HEK293 (cell line): ENCODE data around the gene SCAMP3.
A peak's percentile ranks its signal among the peaks of the same experiment; 100 is the strongest.

Experiments
- CTCF ChIA-PET: fragments of 350-600 bp; formaldehyde crosslinking; extraction: SDS; loops from one replicate; lab custom pipeline; 2021; ENCODE audit warnings: antibody characterized with exemption; lab: Yijun Ruan, JAX
- POLR2A ChIA-PET: fragments of 300-600 bp; formaldehyde crosslinking; extraction: SDS; loops from one replicate; lab custom pipeline; 2020; ENCODE audit warnings: antibody characterized with exemption, inconsistent platforms; lab: Yijun Ruan, JAX
- H3K27ac ChIP-seq: fragments of 200-500 bp; sonication (Bioruptor generic); 2 replicates; pipeline ENCODE4 v1.5.1; 2014; ENCODE audit warnings: low read depth, low read length, control low read depth, inconsistent platforms; ENCODE audit errors: extremely low read depth
- H3K36me3 ChIP-seq, 2 experiments: fragments of 200-500 bp in 1 of 2; sonication (Bioruptor generic) in 1 of 2; 1 replicate in 1 of 2; 2 replicates in 1 of 2; pipeline ENCODE4 v1.5.1; 2014 to 2017; ENCODE audit warnings: inconsistent platforms in 2 of 2, low read length in 2 of 2; ENCODE audit not compliant: control insufficient read depth in 2 of 2, insufficient read depth in 1 of 2
- H3K4me1 ChIP-seq: fragments of 200-500 bp; sonication (Bioruptor generic); 2 replicates; pipeline ENCODE4 v1.5.1; 2014; ENCODE audit warnings: mild to moderate bottlenecking, low read length, inconsistent platforms; ENCODE audit not compliant: control insufficient read depth, insufficient read depth
- H3K4me3 ChIP-seq: 2 replicates; pipeline ENCODE4 v1.5.1; 2011; ENCODE audit warnings: low read depth, mild to moderate bottlenecking, control low read depth, low read length, moderate library complexity
- H3K9me3 ChIP-seq: fragments of 200-500 bp; sonication (Bioruptor generic); 2 replicates; pipeline ENCODE4 v1.5.1; 2014; ENCODE audit warnings: low read depth, low read length, inconsistent platforms; ENCODE audit not compliant: control insufficient read depth, insufficient read depth
- KLF7 ChIP-seq: fragments of 450-650 bp; formaldehyde crosslinking; IDR thresholded peaks from 2 replicates; pipeline ENCODE4 v1.5.1; 2016; ENCODE audit warnings: missing biosample characterization, missing genetic modification characterization, borderline replicate concordance
- SP3 ChIP-seq: fragments of 450-650 bp; formaldehyde crosslinking; IDR thresholded peaks from 2 replicates; pipeline ENCODE4 v1.5.1; 2016; ENCODE audit warnings: missing biosample characterization, missing genetic modification characterization
- SP7 ChIP-seq: fragments of 450-650 bp; formaldehyde crosslinking; IDR thresholded peaks from 2 replicates; pipeline ENCODE4 v1.5.1; 2016; ENCODE audit warnings: missing biosample characterization, missing genetic modification characterization
- ZBTB8A ChIP-seq: fragments of 450-650 bp; formaldehyde crosslinking; IDR thresholded peaks from 2 replicates; pipeline ENCODE4 v1.5.1; 2016; ENCODE audit warnings: missing biosample characterization, missing genetic modification characterization
- ZEB2 ChIP-seq: fragments of 450-650 bp; formaldehyde crosslinking; IDR thresholded peaks from 2 replicates; pipeline ENCODE4 v1.5.1; 2016; ENCODE audit warnings: missing biosample characterization, missing genetic modification characterization
- ZNF10 ChIP-seq: fragments of 450-650 bp; formaldehyde crosslinking; IDR thresholded peaks from 2 replicates; pipeline ENCODE4 v1.5.1; 2017; ENCODE audit warnings: missing biosample characterization, missing genetic modification characterization
- ZNF146 ChIP-seq: fragments of 450-650 bp; formaldehyde crosslinking; IDR thresholded peaks from 2 replicates; pipeline ENCODE4 v1.5.1; 2016; ENCODE audit warnings: missing biosample characterization, missing genetic modification characterization
- ZNF664 ChIP-seq: fragments of 450-650 bp; formaldehyde crosslinking; IDR thresholded peaks from 2 replicates; pipeline ENCODE4 v1.5.1; 2016; ENCODE audit warnings: missing biosample characterization, missing genetic modification characterization
- ZNF785 ChIP-seq: fragments of 450-650 bp; formaldehyde crosslinking; IDR thresholded peaks from 2 replicates; pipeline ENCODE4 v1.5.1; 2016; ENCODE audit warnings: missing biosample characterization, missing genetic modification characterization
- ZNF843 ChIP-seq: fragments of 450-650 bp; formaldehyde crosslinking; IDR thresholded peaks from 2 replicates; pipeline ENCODE4 v1.5.1; 2016; ENCODE audit warnings: missing biosample characterization, missing genetic modification characterization
- TF ChIP-seq, protein P1 (sequence below): fragments of 450-650 bp; formaldehyde crosslinking; IDR thresholded peaks from 2 replicates; pipeline ENCODE4 v1.5.1; 2016; ENCODE audit warnings: missing biosample characterization, missing genetic modification characterization
- TF ChIP-seq, protein P2 (sequence below): fragments of 450-650 bp; formaldehyde crosslinking; conservative IDR thresholded peaks from 2 replicates; pipeline ENCODE4 v1.5.1; 2016; ENCODE audit warnings: low read depth, missing biosample characterization, missing genetic modification characterization
- TF ChIP-seq, protein P3 (sequence below): fragments of 450-650 bp; formaldehyde crosslinking; IDR thresholded peaks from 2 replicates; pipeline ENCODE4 v1.5.1; 2016; ENCODE audit warnings: missing biosample characterization, missing genetic modification characterization, borderline replicate concordance
- TF ChIP-seq, protein P4 (sequence below): fragments of 450-650 bp; formaldehyde crosslinking; IDR thresholded peaks from 2 replicates; pipeline ENCODE4 v1.5.1; 2016; ENCODE audit warnings: missing biosample characterization, missing genetic modification characterization
- TF ChIP-seq, protein P5 (sequence below): fragments of 450-650 bp; formaldehyde crosslinking; IDR thresholded peaks from 2 replicates; pipeline ENCODE4 v1.5.1; 2016; ENCODE audit warnings: missing biosample characterization, missing genetic modification characterization
- TF ChIP-seq, protein P6 (sequence below): fragments of 450-650 bp; formaldehyde crosslinking; IDR thresholded peaks from 2 replicates; pipeline ENCODE4 v1.5.1; 2016; ENCODE audit warnings: missing biosample characterization, missing genetic modification characterization
- TF ChIP-seq, protein P7 (sequence below): fragments of 450-650 bp; formaldehyde crosslinking; IDR thresholded peaks from 2 replicates; pipeline ENCODE4 v1.5.1; 2016; ENCODE audit warnings: missing biosample characterization, missing genetic modification characterization

SCAMP3 gene

DNA sequence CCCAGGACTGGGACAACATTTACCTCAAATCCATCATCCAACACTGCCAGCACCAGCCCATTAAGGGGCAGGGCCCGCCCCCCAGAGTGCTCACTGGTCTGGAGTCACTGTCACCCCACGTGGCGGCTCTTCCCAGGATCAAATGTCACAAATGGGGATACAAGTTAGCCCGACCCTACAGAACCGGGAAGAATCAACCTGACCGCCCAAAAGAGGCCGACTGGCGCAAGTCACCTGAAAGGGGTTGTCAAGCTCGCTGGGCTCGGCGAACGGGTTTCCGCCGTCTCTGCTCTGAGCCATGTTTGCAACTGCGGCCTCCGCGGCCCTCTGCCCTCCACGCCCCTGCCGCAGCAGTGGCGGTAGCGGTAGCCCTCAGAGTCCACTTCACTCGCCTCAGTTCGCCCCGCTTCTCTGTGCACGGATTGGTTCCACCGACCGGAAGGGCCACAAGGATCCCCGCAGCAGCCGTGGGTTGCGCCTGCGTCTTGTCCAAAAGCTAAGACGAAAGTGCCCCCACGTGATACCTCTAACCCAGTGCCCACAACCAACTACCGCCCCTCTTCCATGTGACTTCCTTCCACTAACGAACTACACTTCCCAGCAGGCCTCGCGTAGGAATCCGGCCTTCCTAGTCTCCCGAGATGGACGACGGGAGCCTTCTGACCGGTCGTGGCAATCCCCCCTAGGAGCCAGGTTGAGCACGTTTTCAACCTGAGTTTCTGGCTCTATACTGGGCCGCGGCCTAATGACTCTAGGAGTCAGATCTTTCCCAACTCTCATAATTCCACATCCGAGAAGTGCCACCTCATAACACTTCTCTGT, at the start of gene SCAMP3:
SCAMP3 (minus strand) TSS at position 509 of the 822 bp plus-strand sequence; CDS start at position 300, 209 bp downstream.
- no peaks in the 10 kb centered on the region for H3K4me1 ChIP-seq
- peaks cover 10 to 74% of the 10 kb centered on the region in 2 experiments for H3K36me3 ChIP-seq
- ChIA-PET POLR2A (interaction anchor here (0.6 to 4.2 kb wide), 16 partner anchors 10 to 89 kb away, joined by 3 to 54 read pairs (median 4); partner anchors contain the start of genes CLK2, HCN3 and KRTCAP2), CTCF (interaction anchor here (0.6 to 6.2 kb wide), 4 partner anchors 12 to 335 kb away, joined by 3 to 91 read pairs (median 6); no protein-coding TSS in a partner anchor)
- H3K9me3 ChIP-seq: no peaks in the 10 kb centered on the region
- peak within 1 kb of the TSS; percentile 61 for H3K27ac ChIP-seq
- peak within 1 kb of the TSS; percentile 91 for H3K4me3 ChIP-seq
- TF ChIP-seq, protein P1, sequence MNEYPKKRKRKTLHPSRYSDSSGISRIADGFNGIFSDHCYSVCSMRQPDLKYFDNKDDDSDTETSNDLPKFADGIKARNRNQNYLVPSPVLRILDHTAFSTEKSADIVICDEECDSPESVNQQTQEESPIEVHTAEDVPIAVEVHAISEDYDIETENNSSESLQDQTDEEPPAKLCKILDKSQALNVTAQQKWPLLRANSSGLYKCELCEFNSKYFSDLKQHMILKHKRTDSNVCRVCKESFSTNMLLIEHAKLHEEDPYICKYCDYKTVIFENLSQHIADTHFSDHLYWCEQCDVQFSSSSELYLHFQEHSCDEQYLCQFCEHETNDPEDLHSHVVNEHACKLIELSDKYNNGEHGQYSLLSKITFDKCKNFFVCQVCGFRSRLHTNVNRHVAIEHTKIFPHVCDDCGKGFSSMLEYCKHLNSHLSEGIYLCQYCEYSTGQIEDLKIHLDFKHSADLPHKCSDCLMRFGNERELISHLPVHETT (tag by site-specific recombination): peak; percentile 29
- TF ChIP-seq ZNF843 (tag by site-specific recombination): peak; percentile 53; the same call in 1 of the 2 replicates
- TF ChIP-seq, protein P2, sequence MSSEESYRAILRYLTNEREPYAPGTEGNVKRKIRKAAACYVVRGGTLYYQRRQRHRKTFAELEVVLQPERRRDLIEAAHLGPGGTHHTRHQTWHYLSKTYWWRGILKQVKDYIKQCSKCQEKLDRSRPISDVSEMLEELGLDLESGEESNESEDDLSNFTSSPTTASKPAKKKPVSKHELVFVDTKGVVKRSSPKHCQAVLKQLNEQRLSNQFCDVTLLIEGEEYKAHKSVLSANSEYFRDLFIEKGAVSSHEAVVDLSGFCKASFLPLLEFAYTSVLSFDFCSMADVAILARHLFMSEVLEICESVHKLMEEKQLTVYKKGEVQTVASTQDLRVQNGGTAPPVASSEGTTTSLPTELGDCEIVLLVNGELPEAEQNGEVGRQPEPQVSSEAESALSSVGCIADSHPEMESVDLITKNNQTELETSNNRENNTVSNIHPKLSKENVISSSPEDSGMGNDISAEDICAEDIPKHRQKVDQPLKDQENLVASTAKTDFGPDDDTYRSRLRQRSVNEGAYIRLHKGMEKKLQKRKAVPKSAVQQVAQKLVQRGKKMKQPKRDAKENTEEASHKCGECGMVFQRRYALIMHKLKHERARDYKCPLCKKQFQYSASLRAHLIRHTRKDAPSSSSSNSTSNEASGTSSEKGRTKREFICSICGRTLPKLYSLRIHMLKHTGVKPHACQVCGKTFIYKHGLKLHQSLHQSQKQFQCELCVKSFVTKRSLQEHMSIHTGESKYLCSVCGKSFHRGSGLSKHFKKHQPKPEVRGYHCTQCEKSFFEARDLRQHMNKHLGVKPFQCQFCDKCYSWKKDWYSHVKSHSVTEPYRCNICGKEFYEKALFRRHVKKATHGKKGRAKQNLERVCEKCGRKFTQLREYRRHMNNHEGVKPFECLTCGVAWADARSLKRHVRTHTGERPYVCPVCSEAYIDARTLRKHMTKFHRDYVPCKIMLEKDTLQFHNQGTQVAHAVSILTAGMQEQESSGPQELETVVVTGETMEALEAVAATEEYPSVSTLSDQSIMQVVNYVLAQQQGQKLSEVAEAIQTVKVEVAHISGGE (tag by site-specific recombination): peak; percentile 80
- no peak for TF ChIP-seq ZNF664 (tag by site-specific recombination)
- TF ChIP-seq, protein P3, sequence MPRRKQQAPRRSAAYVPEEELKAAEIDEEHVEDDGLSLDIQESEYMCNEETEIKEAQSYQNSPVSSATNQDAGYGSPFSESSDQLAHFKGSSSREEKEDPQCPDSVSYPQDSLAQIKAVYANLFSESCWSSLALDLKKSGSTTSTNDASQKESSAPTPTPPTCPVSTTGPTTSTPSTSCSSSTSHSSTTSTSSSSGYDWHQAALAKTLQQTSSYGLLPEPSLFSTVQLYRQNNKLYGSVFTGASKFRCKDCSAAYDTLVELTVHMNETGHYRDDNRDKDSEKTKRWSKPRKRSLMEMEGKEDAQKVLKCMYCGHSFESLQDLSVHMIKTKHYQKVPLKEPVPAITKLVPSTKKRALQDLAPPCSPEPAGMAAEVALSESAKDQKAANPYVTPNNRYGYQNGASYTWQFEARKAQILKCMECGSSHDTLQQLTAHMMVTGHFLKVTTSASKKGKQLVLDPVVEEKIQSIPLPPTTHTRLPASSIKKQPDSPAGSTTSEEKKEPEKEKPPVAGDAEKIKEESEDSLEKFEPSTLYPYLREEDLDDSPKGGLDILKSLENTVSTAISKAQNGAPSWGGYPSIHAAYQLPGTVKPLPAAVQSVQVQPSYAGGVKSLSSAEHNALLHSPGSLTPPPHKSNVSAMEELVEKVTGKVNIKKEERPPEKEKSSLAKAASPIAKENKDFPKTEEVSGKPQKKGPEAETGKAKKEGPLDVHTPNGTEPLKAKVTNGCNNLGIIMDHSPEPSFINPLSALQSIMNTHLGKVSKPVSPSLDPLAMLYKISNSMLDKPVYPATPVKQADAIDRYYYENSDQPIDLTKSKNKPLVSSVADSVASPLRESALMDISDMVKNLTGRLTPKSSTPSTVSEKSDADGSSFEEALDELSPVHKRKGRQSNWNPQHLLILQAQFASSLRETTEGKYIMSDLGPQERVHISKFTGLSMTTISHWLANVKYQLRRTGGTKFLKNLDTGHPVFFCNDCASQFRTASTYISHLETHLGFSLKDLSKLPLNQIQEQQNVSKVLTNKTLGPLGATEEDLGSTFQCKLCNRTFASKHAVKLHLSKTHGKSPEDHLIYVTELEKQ (tag by site-specific recombination): no peak
- TF ChIP-seq, protein P4, sequence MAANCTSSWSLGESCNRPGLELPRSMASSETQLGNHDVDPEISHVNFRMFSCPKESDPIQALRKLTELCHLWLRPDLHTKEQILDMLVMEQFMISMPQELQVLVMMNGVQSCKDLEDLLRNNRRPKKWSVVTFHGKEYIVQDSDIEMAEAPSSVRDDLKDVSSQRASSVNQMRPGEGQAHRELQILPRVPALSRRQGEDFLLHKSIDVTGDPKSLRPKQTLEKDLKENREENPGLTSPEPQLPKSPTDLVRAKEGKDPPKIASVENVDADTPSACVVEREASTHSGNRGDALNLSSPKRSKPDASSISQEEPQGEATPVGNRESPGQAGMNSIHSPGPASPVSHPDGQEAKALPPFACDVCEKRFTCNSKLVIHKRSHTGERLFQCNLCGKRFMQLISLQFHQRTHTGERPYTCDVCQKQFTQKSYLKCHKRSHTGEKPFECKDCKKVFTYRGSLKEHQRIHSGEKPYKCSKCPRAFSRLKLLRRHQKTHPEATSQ: peak; percentile 28; the same call in 1 of the 2 replicates
- TF ChIP-seq, protein P5, sequence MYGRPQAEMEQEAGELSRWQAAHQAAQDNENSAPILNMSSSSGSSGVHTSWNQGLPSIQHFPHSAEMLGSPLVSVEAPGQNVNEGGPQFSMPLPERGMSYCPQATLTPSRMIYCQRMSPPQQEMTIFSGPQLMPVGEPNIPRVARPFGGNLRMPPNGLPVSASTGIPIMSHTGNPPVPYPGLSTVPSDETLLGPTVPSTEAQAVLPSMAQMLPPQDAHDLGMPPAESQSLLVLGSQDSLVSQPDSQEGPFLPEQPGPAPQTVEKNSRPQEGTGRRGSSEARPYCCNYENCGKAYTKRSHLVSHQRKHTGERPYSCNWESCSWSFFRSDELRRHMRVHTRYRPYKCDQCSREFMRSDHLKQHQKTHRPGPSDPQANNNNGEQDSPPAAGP (tag by site-specific recombination): peak; percentile 36; the same call in 1 of the 2 replicates
- 0 out of 2 replicates have a peak, but pooled peaks have one; percentile 55 for TF ChIP-seq SP7 (tag by site-specific recombination)
- TF ChIP-seq ZBTB8A (tag by site-specific recombination): peak; percentile 78
- TF ChIP-seq ZNF785 (tag by site-specific recombination): no peak
- TF ChIP-seq ZEB2 (tag by site-specific recombination): peak; percentile 80
- TF ChIP-seq, protein P6, sequence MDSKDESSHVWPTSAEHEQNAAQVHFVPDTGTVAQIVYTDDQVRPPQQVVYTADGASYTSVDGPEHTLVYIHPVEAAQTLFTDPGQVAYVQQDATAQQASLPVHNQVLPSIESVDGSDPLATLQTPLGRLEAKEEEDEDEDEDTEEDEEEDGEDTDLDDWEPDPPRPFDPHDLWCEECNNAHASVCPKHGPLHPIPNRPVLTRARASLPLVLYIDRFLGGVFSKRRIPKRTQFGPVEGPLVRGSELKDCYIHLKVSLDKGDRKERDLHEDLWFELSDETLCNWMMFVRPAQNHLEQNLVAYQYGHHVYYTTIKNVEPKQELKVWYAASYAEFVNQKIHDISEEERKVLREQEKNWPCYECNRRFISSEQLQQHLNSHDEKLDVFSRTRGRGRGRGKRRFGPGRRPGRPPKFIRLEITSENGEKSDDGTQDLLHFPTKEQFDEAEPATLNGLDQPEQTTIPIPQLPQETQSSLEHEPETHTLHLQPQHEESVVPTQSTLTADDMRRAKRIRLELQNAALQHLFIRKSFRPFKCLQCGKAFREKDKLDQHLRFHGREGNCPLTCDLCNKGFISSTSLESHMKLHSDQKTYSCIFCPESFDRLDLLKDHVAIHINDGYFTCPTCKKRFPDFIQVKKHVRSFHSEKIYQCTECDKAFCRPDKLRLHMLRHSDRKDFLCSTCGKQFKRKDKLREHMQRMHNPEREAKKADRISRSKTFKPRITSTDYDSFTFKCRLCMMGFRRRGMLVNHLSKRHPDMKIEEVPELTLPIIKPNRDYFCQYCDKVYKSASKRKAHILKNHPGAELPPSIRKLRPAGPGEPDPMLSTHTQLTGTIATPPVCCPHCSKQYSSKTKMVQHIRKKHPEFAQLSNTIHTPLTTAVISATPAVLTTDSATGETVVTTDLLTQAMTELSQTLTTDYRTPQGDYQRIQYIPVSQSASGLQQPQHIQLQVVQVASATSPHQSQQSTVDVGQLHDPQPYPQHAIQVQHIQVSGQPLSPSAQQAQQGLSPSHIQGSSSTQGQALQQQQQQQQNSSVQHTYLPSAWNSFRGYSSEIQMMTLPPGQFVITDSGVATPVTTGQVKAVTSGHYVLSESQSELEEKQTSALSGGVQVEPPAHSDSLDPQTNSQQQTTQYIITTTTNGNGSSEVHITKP (tag by site-specific recombination): peak; percentile 97
- no peak for TF ChIP-seq ZNF146 (tag by site-specific recombination)
- TF ChIP-seq KLF7 (tag by site-specific recombination): no peak; the same call in 1 of the 2 replicates
- peak; percentile 86 for TF ChIP-seq SP3
- TF ChIP-seq, protein P7, sequence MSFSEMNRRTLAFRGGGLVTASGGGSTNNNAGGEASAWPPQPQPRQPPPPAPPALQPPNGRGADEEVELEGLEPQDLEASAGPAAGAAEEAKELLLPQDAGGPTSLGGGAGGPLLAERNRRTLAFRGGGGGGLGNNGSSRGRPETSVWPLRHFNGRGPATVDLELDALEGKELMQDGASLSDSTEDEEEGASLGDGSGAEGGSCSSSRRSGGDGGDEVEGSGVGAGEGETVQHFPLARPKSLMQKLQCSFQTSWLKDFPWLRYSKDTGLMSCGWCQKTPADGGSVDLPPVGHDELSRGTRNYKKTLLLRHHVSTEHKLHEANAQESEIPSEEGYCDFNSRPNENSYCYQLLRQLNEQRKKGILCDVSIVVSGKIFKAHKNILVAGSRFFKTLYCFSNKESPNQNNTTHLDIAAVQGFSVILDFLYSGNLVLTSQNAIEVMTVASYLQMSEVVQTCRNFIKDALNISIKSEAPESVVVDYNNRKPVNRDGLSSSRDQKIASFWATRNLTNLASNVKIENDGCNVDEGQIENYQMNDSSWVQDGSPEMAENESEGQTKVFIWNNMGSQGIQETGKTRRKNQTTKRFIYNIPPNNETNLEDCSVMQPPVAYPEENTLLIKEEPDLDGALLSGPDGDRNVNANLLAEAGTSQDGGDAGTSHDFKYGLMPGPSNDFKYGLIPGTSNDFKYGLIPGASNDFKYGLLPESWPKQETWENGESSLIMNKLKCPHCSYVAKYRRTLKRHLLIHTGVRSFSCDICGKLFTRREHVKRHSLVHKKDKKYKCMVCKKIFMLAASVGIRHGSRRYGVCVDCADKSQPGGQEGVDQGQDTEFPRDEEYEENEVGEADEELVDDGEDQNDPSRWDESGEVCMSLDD: peak; percentile 59; the same call in 1 of the 2 replicates
- peak; percentile 41; the same call in 1 of the 2 replicates for TF ChIP-seq ZNF10 (tag by site-specific recombination)
